Left lung (tissue), 10 donors: ENCODE results near the gene PGAM1. TPM values are rescaled to one million over a fixed set of nuclear protein-coding genes. Genes with fewer than 3 reads are reported as not detected.
"Not testable (repeated sequence)": the region's sequence is repeated elsewhere in the genome, so short reads cannot be mapped to it uniquely, and the experiment has no call there.

Experiments
- ATAC-seq: fragments of 200-7000 bp; cut with Tn5 transposase; one replicate; pipeline ENCODE4 v1.9.1; 2020; ENCODE audit warnings: moderate library complexity
- DNase-seq, 4 donors: peaks; one replicate each; pipeline ENCODE4 v3.0.0-alpha.2; 2013 to 2020
- H3K27ac ChIP-seq, 2 donors: fragments of 200-600 bp; sonication (generic) in 1 of 2; one replicate each; pipeline versions ENCODE4 v1.5.0 to v1.8.0; 2020 to 2021
- H3K27me3 ChIP-seq, 2 donors: fragments of 200-600 bp; sonication (generic) in 1 of 2; one replicate each; pipeline versions ENCODE4 v1.5.0 to v1.8.0; 2020 to 2021
- H3K36me3 ChIP-seq, 2 donors: fragments of 200-600 bp; sonication (generic) in 1 of 2; one replicate each; pipeline versions ENCODE4 v1.5.0 to v1.8.0; 2020 to 2021
- H3K4me1 ChIP-seq, 2 donors: fragments of 200-600 bp; one replicate each; pipeline ENCODE4 v1.8.0; 2021
- H3K4me3 ChIP-seq, 2 donors: fragments of 200-600 bp; sonication (generic) in 1 of 2; one replicate each; pipeline versions ENCODE4 v1.5.0 to v1.8.0; 2020 to 2021; ENCODE audit warnings: mild to moderate bottlenecking in 1 of 2
- H3K9me3 ChIP-seq, 2 donors: fragments of 200-600 bp; sonication (generic) in 1 of 2; one replicate each; pipeline versions ENCODE4 v1.5.0 to v1.8.0; 2020 to 2021
- intact Hi-C, 2 donors: fragments of 100-400 bp; cut with DNase I; formaldehyde crosslinking; loops; one replicate each; pipeline versions ENCODE4 v1.11.2 to v1.14.2; 2022
- polyA plus RNA-seq, 6 donors: library from polyadenylated mRNA; unstranded; fragments of 120-200 nt; gene quantifications; one replicate each; pipeline ENCODE4 v1.2.1, GENCODE V29; 2013; ENCODE audit not compliant: insufficient read length in 6 of 6
- total RNA-seq, 2 donors: library from RNA; stranded (reverse); fragmentation: NEBNext Ultra II Directional; extraction: Animal tissue kit (Norgen Biotek cat#: 25700); gene quantifications; one replicate each; pipeline ENCODE4 v1.2.1, GENCODE V29; 2021
- TF ChIP-seq, protein P1 (sequence below), 2 donors: fragments of 200-600 bp; sonication (generic) in 1 of 2; IDR thresholded peaks; one replicate each; pipeline versions ENCODE4 v1.5.0 to v1.8.0; 2021; ENCODE audit warnings: antibody characterized with exemption in 2 of 2
- donor health status: DM: no; HTN: yes; CAD: no.
- donor health status: DM: no; HTN: no; CAD: no.

PGAM1 gene
- total and polyA plus RNA-seq, 8 donors = 155 to 236 (median 169) TPM

DNA sequence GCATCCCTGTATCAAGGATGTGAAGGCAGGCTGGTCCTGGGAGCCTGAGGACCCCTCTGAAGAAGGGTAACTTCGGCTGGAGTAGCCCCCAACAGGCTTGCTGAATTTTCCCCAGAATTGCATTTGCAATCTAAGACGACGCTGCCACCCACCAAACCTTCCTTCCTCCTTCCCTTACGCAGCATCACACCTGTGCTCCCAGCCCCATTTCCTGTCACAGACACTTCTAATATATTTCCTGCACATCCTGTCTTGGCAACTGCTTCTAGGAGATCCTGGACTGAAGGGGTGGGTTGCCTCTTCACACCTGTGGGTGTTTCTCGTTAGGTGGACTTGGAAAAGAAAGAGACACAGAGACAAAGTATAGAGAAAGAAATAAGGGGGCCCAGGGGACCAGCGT is 9.4 kb upstream of the PGAM1 start:
- DNase-seq (no peak), ATAC-seq (no peak)
- TF ChIP-seq, protein P1, sequence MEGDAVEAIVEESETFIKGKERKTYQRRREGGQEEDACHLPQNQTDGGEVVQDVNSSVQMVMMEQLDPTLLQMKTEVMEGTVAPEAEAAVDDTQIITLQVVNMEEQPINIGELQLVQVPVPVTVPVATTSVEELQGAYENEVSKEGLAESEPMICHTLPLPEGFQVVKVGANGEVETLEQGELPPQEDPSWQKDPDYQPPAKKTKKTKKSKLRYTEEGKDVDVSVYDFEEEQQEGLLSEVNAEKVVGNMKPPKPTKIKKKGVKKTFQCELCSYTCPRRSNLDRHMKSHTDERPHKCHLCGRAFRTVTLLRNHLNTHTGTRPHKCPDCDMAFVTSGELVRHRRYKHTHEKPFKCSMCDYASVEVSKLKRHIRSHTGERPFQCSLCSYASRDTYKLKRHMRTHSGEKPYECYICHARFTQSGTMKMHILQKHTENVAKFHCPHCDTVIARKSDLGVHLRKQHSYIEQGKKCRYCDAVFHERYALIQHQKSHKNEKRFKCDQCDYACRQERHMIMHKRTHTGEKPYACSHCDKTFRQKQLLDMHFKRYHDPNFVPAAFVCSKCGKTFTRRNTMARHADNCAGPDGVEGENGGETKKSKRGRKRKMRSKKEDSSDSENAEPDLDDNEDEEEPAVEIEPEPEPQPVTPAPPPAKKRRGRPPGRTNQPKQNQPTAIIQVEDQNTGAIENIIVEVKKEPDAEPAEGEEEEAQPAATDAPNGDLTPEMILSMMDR (IDR thresholded peaks at IDR 0.05) = no peak
- Histone ChIP-seq H3K4me1 (peaks cover 0 to 35% of the 10 kb centered on the region in 2 donors), H3K27me3 (no peaks in the 10 kb centered on the region), H3K4me3 (no peak overlapping the region), H3K27ac (no peak overlapping the region), H3K36me3 (no peaks in the 10 kb centered on the region), H3K9me3 (no peaks in the 10 kb centered on the region)
- intact Hi-C loops = no loop called here

DNA sequence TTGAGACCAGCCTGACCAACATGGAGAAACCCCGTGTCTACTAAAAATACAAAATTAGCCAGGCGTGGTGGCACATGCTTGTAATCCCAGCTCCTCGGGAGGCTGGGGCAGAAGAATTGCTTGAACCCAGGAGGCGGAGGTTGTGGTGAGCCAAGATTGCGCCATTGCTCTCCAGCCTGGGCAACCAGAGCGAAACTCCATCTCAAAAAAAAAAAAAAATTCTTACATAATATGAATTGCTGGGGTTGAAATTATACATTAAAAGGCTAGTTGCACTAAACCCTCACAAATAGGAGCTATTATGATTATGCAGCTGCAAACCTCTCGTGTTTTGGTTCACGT is 2.3 kb upstream of the PGAM1 start:
- Histone ChIP-seq H3K27ac (peak overlapping the region; percentile 26 to 94), H3K4me1 (peaks cover 19 to 66% of the 10 kb centered on the region in 2 donors)
- H3K27me3 ChIP-seq, H3K4me3 ChIP-seq, H3K9me3 ChIP-seq, intact Hi-C loops, ATAC-seq, H3K36me3 ChIP-seq: not testable (repeated sequence)
- DNase-seq = peak in 1 of 4 donors; percentile 50

DNA sequence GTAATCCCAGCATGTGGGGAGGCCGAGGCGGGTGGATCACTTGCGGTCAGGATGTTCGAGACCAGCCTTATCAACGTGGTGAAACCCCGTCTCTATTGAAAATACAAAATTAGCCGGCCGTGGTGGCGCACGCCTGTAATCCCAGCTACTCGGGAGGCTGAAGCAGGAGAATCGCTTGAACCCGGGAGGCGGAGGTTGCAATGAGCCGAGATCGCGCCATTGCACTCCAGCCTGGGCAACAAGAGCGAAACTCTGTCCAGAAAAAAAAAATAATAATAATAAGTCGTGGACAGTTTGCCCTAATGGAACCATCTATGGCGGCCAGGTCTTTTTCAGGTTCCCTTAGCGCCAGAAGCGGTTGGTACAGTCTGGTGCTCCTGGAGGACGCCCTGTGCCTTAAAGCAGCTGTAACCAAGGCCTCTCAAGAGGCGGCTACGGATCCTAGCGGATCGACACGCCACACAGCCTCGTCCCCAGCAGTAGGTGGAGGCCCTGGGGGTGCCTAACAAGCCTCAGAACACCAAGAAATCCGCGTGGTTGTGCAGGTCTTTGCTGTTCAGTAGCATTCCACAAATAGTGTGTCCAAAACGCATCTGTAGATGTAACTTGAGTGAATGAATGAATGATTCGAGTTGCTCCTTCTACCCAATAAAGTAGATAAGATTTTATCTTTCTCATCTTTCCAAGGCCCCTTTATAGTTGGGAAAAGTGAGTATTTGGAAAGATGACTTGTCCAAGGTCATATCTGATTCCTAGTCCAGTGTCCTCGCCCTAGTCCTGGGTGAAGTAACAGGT is 982 bp downstream of the PGAM1 start:
- Histone ChIP-seq H3K9me3 (no peaks in the 10 kb centered on the region), H3K27me3 (no peaks in the 10 kb centered on the region), H3K27ac (peak overlapping the region; percentile 93 to 94), H3K4me3 (peak overlapping the region; percentile 93 to 98), H3K4me1 (peaks cover 19 to 68% of the 10 kb centered on the region in 2 donors), H3K36me3 (peaks cover 0 to 31% of the 10 kb centered on the region in 2 donors)
- intact Hi-C loops = no loop called here
- DNase-seq (peak in 1 of 4 donors; percentile 74), ATAC-seq (peak; percentile 13)
- TF ChIP-seq, protein P1 (IDR thresholded peaks at IDR 0.05) = no peak

DNA sequence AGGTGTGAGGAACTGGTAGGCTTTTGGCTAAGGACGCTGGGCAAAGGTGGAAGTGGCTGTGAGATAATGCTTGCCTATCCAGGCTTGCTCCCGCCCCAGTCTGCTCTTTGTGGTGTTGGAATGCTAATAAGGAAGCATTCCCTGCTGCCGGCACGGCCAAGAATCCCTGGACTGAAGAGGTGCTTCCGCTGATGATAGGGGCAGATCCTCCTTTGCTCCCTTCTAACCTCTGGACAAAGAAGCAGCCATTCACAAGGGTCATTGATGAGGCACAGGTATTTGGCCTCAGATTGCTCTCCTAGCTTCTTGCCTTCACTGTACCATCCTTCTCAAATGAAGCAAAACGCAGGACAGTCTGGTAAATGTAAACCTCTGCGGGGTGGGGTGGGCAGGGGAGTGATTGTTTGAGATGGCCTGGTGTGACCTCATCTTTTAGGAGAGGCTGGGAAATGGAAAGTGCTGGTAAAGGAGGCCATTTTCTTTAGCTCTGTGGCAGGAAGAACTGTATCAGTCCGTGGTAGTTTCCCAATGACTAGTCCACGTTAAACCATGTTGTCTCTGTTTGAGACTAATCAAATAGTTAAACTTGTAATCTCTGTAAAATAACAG is 1.7 kb downstream of the PGAM1 start:
- intact Hi-C loops = no loop called here
- Histone ChIP-seq H3K36me3 (peaks cover 0 to 36% of the 10 kb centered on the region in 2 donors), H3K27ac (peak overlapping the region; percentile 93 to 94), H3K27me3 (no peaks in the 10 kb centered on the region), H3K4me1 (peaks cover 19 to 61% of the 10 kb centered on the region in 2 donors), H3K9me3 (no peaks in the 10 kb centered on the region), H3K4me3 (peak overlapping the region; percentile 93 to 98)
- ATAC-seq = peak; percentile 35
- DNase-seq = peak in 1 of 4 donors; percentile 60
- TF ChIP-seq, protein P1 (IDR thresholded peaks at IDR 0.05) = no peak

DNA sequence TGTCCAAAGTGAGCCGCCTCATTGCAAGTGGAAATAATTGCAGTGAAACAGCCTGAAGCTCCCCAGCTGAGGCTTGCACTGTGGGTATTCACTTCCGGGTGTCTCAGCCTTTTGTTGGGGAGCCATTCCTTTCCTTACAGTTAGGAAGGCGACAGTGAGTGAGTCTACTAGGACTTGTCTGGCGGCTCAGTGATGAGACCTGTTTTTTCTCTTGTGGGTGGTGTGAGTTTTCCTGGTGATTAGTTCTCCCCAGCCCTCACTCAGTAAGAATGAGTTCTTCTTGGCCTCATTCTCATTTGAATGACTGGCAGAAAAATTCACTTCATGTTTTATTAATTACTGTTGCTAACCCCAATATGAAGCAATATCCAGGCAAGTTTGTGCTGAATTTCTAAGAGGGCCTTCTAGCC is 2.6 kb downstream of the PGAM1 start:
- peaks cover 0 to 40% of the 10 kb centered on the region in 2 donors for H3K36me3 ChIP-seq
- DNase-seq (no peak), ATAC-seq (no peak)
- peaks cover 19 to 52% of the 10 kb centered on the region in 2 donors for H3K4me1 ChIP-seq
- no peaks in the 10 kb centered on the region for H3K9me3 ChIP-seq
- TF ChIP-seq, protein P1 (IDR thresholded peaks at IDR 0.05) = no peak
- intact Hi-C loops = no loop called here
- peak overlapping the region in 1 of 2 donors; percentile 98 for H3K4me3 ChIP-seq
- peak overlapping the region; percentile 93 to 94 for H3K27ac ChIP-seq
- no peaks in the 10 kb centered on the region for H3K27me3 ChIP-seq
